GM18502 (cell line): ENCODE data around the gene KCNN1.
"Not testable (repeated sequence)": the region's sequence is repeated elsewhere in the genome, so short reads cannot be mapped to it uniquely, and the experiment has no call there.

Source experiments
- ATAC-seq: cut with Tn5 transposase; IDR thresholded peaks from one replicate; pipeline ENCODE4 v1.9.1; 2021; ENCODE audit warnings: mild to moderate bottlenecking; ENCODE audit not compliant: unreplicated experiment, poor library complexity

The KCNN1 gene

DNA sequence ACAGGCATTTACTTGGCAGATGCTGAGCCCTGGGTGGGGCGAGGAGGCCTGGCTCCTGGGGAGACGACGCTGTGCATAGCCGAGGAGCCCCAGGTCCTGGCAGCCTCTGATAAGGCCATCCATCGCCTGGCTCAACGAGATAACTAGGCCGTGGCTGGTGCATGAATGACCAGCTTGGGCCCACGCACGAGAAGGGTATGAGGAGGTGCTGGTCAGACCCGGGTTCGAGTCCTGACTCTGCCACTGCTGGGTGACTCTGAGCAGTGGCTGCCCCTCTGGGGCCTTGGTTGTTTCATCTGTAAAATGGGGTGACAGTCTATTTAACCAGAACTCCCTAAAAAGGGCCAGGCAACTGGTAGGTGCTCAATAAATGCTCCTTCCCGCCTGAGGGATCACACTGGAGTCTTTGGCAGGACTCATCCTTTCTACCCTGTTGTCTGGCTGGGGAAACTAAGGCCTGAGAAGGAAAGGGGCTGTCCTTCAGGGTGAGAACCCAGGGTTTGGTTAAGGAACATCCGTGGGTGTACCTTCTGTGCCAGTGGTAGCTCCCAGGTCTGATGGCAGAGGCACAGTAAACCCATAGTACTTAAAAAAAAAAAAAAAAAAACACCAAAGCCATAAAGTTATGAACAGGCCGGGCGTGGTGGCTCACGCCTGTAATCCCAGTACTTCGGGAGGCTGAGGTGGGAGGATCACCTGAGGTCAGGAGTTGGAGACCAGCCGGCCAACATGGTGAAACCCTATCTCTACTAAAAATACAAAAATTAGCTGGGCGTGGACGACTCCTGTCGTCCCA lies 33.0 kb downstream of the KCNN1 start:
- no peak for ATAC-seq

DNA sequence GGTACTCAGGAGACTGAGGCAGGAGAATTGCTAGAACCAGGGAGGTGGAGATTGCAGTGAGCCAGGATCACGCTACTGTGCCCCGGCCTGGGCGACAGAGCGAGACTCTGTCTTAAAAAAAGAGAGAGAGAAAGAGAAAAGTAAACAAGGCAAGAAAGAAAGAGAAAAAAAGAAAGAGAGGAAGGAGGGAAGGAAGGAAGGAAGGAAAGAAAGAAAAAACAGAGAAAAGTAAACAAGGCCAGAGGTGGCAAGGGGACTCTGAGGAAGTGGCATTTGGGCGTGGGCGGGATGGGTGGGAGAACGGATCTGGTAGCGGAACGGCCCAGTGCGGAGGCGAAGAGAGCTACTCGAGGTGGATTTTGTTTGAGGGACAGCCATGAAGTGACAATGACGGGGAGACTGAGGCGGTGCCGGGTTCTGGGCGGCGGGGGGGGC lies 33.6 kb downstream of the KCNN1 start:
- ATAC-seq = peak; percentile 9

DNA sequence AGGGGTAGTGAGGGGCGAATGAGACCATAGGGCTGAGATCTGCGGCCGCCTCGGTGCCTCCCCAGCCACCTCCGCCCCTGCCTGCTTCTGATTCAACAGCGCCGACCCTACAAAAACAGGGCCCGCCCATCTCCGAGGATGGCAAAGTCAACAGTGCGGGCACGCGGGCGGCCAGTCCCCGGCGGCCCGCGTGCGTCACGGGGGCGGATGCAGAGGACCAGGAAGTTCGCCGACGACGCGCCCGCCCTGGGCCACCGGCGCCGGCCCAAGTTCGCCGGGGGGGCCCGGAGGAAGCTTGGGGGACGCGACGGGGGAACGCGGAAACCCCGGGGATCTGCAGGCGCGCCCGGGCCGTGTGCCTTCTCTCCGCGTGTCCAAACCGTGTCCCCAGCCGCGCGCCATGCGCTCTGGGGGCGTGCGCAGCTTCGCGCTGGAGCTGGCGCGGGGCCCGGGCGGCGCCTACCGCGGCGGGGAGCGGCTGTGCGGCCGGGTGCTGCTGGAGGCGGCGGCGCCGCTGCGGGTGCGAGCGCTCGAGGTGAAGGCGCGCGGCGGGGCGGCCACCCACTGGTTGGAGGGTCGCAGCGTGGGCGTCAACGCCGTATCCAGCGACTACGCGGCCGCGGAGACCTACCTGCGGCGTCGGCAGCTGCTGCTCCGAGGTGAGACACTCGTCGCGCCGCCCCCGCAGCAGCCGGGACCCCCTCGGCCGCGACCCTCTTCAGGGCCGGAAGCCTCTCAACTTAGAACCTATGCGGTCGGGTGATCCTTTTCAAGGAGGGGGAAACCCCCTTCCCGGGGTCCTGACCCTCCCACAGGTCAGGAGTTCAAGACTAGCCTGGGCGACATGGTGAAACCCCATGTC lies 34.2 kb downstream of the KCNN1 start:
- peak; percentile 59 for ATAC-seq

DNA sequence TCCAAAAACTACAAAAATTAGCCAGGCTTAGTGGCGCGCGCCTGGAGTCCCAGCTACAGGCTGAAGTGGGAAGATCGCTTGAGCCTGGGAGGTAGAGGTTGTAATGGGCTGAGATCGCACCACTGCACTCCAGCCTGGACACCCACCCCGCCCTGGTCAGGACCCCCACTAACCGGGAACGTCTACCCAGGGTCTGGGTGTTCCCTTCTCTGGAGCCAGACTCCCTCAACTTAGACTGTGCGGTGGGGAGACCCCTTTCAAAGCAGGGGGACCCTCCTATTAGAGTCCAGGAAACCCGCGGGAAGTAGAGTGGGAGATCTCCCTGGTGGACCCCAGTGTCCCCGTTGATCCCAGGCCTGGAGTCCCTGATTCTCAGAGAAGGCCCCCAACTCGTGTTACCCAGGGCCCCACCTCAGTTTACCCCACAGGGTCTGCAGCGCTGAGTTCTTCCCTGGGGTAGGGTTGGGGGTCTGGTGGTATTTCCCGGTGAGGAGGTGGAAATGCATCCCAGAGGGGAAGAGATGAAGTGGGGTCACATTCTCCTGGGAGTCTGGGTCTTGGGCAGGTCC lies 35.0 kb downstream of the KCNN1 start:
- no peak for ATAC-seq

DNA sequence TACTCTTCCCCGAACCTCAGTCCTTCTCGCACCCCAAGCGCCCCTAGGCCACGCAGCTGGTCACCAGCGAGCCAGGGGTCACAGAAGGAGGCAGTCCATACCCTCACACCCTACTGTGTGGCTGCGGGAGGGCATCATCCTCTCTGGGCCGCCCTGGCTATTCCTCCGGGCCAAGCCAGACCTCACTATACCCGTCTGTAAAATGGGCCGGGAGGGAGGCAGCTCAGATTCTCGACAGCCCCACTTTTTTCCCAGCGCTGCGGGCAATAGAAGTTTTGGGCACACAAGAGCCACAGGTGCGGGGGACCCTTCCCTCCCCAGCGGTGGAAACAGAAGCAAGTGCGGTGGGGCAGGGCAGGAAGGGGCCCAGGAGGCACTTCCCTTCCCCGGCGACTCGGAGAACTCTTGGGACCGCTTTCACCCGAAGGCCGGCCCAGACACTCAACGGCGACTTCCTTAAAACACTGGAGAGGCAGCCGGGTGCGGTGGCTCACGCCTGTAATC lies 35.5 kb downstream of the KCNN1 start:
- ATAC-seq = no peak

DNA sequence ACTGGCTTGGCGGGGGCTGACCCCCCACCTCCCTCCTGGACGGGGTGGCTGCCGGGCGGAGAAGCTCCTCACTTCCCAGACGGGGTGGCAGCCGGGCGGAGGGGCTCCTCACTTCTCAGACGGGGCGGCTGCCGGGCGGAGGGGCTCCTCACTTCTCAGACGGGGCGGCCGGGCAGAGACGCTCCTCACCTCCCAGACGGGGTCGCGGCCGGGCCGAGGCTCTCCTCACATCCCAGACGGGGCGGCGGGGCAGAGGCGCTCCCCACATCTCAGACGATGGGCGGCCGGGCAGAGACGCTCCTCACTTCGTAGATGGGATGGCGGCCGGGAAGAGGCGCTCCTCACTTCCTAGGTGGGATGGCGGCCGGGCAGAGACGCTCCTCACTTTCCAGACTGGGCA lies 38.8 kb downstream of the KCNN1 start:
- not testable (repeated sequence) for ATAC-seq

DNA sequence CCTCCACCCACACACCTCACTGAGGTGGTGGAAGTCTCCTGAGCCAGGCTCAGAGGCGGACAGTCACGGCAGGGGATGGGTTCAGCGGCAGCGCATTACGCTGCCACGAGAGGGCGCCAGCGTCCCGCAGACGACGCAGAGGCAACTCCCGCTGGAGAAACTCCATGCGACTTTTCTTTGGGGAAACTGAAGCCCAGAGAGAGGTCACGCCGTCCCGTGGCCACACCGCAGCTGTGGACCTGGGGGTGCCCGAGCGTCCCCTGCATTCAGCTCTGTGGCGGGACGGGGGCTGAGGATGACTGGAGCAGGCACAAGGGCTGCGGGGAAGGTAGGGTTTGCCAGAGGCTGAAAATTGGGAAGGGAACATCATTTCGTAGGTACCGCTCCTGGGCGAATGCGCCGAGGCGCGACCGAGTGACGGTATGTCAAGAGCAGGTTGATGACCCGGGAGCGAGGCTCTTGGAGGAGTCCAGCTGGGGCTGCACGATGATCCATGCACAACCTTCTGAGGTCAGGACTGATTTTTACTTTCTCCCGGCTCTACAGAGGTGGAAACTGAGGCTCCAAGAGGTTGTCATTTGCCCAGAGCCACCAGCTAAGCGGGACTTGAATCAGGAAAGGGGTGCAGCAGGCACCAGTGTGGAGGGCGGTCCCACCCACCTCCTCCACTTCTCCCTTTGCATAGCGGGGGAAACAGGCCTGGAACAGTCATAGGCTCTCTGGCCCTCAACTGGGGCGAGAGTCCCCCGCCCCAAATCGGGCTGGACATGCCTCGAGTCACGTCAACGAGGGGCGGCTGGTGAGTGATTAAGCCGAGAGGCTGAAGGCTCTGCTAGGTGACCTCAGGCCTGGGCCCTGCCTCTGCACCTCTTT lies 40.4 kb downstream of the KCNN1 start:
- ATAC-seq = no peak

DNA sequence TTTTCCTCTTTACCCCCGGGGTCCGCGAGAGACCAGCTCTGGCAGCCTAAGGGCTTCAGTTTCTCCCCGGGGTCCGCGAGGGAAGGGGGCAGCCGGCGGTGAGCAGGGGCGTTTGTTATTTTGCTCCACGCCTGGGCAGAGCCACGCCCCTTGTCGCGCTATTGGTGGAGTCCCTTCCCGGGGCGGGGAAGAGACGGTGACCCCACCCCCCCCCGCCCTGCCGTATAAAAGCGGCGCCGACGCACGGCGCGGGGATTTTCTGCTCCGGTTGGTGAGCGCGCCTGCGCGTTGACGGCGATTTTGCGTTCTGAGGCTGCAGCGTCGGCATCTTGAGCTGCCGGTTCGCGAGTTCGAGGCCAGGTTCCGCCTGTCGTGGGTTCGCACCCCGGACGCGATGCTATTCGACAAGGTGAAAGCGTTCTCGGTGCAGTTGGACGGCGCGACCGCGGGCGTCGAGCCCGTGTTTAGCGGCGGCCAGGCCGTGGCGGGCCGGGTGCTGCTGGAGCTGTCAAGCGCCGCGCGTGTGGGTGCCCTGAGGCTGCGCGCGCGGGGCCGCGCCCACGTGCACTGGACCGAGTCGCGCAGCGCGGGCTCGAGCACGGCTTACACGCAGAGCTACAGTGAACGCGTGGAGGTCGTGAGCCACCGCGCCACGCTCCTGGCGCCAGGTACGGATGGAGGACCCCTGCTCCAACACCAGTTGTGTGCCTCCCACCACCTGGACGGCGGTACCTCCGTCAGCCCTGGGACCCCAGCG lies 41.2 kb downstream of the KCNN1 start, which contains the start of gene ARRDC2:
Gene ARRDC2, plus strand, starts transcription at position 254 of the 757 bp plus-strand sequence. Its CDS starts 141 bp downstream, at position 395.
- ATAC-seq = no peak

DNA sequence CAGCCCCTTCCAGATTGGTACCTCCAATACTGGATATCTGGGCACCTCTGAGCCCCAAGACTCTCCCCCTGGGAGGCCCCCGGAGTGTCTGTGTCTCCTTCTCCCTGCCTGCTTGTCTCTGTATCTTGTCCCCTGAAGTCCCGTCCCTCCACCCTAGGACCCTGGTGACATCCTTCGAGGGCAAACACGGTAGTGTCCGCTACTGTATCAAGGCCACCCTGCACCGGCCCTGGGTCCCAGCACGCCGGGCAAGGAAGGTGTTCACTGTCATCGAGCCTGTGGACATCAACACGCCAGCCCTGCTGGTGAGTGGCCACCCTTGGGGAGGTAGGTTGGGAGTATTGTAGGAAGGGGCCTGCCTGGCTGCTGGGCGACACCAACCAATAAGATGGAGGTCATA lies 41.9 kb downstream of the KCNN1 start:
- ATAC-seq = no peak

DNA sequence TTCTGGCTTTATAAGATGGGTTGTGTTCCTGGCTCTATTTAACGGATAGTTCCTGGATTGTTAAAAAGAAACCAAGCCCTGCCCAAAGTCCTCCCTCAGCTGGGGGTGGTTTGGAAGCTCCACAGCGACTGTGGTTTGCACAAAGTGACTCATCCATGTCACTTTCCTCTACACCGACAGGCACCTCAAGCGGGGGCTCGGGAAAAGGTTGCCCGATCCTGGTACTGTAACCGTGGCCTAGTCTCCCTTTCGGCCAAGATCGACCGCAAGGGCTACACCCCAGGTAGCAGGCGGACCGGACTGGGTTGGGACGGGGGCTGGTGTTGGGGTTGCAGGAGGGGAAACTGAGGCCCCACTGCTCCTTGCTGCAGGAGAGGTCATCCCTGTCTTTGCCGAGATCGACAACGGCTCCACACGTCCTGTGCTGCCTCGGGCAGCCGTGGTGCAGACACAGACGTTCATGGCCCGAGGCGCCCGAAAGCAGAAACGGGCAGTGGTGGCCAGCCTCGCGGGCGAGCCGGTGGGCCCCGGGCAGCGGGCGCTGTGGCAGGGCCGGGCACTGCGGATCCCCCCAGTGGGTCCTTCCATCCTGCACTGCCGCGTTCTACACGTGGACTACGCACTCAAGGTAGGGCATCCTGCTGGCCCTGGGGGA lies 42.6 kb downstream of the KCNN1 start:
- ATAC-seq = no peak

DNA sequence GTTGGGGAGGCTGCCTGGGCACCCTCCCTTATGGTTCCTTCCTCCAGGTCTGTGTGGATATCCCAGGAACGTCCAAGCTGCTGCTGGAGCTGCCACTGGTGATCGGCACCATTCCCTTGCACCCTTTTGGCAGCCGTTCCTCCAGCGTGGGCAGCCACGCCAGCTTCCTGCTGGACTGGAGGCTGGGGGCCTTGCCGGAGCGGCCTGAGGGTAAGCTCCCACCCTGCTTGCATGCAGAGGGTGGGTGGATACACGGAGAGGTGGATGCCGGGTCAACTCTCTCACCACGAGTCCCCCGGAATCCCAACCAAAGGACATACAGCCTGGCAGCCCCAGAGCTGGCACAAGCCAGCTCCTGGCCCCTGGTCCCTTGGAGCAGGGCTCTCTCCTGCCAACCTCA lies 43.2 kb downstream of the KCNN1 start:
- no peak for ATAC-seq

DNA sequence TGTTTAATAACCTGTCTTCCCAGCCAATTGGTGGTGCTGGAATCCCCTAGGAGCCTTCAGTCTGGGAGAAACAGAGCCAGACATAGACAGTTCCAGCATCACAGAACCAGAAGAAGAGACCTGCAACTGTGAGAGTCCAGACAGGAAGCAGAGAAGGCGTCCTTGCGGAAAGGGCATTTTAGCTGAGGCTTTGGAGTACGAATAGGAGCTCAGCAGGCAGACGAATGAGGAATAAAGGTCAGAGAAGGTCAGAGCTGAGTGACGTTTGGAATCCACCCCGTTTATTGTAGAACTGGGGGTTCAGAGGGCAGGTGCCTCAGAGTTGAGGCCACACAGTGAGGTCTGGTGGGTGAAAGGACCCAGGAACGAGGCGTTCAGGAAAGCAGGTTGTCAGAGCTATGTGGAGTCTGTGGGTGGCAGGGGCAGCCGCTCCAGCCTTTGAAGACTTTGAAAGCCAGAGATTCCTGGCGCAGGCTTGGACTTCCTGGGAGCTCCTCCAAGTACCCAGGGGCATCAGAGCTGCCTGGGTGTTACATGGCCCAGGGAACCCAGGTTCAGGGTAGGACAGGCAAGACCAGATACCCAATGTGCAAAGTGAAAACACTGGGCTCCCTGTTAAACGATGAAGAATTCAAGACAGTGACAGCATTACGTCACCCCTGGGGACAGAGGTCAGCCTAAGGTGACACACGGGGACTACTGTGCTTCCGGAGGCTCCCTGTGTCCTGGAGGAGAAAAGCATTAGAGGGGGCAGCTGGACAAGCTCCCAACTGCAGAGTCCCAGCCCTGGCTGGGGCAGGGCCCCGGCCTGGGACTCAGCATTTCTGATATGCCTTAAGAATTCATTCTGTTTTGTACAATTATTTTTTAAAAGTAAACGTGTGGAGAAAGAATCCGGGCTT lies 46.6 kb downstream of the KCNN1 start:
- no peak for ATAC-seq

DNA sequence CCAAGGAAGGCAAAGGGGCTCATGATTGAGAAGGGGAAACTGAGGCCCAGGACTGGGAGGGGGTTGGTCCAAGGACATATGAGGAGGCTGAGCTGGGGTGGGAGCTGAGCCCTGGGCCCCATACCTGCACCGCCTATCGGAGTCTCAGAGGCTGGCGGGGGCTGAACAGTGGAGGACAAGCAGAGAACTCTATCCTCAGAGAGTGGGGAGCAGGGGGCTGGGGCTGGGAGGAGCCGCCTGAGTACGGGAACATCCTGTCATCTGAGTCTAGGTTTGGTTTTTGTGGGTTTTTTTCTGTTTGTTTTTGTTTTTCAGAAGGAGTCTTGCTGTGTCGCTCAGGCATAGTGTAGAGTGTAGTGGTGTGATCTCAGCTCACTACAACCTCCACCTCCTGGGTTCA lies 47.3 kb downstream of the KCNN1 start:
- ATAC-seq = no peak

DNA sequence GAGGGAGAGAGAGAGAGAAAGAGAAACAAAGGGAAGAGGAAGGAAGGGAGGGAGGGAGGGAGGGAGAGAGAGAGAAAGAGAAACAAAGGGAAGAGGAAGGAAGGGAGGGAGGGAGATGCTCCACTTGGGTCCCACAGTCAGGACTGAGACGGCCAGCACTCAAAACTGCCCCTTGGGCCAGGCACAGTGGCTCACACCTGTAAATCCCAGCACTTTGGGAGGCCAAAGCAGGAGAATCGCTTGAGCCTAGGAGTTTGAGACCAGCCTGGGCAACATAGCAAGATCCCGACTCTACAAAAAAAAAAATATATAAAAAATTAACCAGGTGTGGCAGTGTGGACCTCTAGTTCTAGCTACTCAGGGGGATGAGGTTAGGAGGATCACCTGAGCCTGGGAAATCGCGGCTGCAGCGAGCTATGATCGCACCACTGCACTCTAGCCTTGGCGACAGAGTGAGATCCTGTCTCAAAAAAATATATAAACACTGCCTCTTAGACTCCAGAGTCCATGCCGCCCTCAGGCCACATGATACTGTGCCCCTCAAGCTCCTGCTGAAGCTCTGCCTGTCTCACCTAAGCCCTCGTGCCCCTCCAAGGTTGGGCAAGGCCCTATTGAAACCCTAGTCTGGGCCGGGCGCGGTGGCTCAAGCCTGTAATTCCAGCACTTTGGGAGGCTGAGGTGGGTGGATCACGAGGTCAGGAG lies 49.5 kb downstream of the KCNN1 start:
- no peak for ATAC-seq

DNA sequence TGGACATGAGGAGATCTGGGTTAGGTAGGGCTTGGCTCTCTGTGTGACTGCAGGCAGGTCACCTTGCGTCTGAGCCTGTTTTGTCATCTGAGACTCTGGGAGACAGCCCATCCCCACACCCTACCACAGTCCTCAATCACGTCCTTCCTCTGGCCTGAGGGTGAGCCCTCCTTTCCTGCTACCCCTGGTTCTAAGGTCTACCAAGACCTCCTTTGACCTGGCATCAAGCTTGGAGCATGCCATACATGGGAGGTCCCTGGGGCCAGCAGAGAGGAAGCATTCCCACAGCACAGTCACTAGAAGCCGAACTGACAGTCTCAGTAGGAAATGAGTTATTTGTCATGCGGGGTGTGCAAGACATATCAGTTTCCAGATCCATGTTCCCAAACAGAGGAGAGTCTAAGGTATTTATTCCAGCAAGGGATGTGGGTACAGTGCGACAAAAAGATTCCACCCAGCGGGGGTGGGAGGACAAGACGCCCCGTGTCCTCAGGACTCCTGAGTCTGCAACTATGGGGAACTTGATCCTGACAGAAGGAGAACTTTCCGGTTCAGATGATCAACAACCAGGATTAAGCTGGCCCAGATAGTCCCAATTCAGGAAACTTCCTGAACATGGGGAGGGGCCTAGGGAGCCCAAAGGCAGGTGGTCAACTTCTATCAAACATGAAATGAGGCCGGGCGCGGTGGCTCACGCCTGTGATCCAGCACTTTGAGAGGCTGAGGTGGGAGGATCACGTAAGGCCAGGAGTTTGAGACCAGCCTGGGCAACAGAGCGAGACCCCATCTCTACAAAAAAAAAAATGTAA lies 50.6 kb downstream of the KCNN1 start:
- ATAC-seq = no peak
